Stimulated activated CD4-positive, alpha-beta T cell treated with anti-CD3 and anti-CD28 coated beads, Interleukin-4, amount 100 ng/mL, for 1 hour (primary cell): Measurements from ENCODE around the gene TNRC6C.
A peak's percentile ranks its signal among the peaks of the same experiment; 100 is the strongest.

Source experiments
- DNase-seq: peaks from one replicate; pipeline ENCODE4 v3.0.0-alpha.2; 2020

Gene TNRC6C

GRCh38 chr17:77957857-77958715 lies at the start of gene TNRC6C:
TNRC6C (plus strand) TSS chr17:77958703; CDS start chr17:78004207, 45,504 bp downstream.
- peak; percentile 100 for DNase-seq

GRCh38 chr17:77909236-77909635 lies 49.3 kb upstream of the TNRC6C start:
- no peak for DNase-seq

- DNase-seq: no peak
Measured at GRCh38 chr17:77909816-77910215, 48.7 kb upstream of the TNRC6C start.

- no peak for DNase-seq
Measured at GRCh38 chr17:77914385-77915254, 43.9 kb upstream of the TNRC6C start.

- DNase-seq: no peak
Measured at GRCh38 chr17:77915594-77916021, 42.9 kb upstream of the TNRC6C start.

- DNase-seq: no peak
Measured at GRCh38 chr17:77916264-77916663, 42.2 kb upstream of the TNRC6C start.

- DNase-seq: no peak
Measured at GRCh38 chr17:77916703-77917481, 41.6 kb upstream of the TNRC6C start.

GRCh38 chr17:77919276-77919675 lies 39.2 kb upstream of the TNRC6C start:
- no peak for DNase-seq

GRCh38 chr17:77923135-77923534 lies 35.4 kb upstream of the TNRC6C start:
- DNase-seq: no peak

- no peak for DNase-seq
Measured at GRCh38 chr17:77923776-77924513, 34.6 kb upstream of the TNRC6C start.

- DNase-seq: no peak
Measured at GRCh38 chr17:77924757-77925336, 33.7 kb upstream of the TNRC6C start.

- DNase-seq: no peak
Measured at GRCh38 chr17:77925831-77926543, 32.5 kb upstream of the TNRC6C start.

- no peak for DNase-seq
Measured at GRCh38 chr17:77926981-77927380, 31.5 kb upstream of the TNRC6C start.

GRCh38 chr17:77927777-77928518 lies 30.6 kb upstream of the TNRC6C start:
- DNase-seq: no peak

GRCh38 chr17:77928519-77929179 lies 29.9 kb upstream of the TNRC6C start:
- DNase-seq: no peak

- DNase-seq: no peak
Measured at GRCh38 chr17:77929180-77929564, 29.3 kb upstream of the TNRC6C start.

GRCh38 chr17:77929871-77930436 lies 28.5 kb upstream of the TNRC6C start:
- DNase-seq: no peak

- DNase-seq: no peak
Measured at GRCh38 chr17:77930780-77931768, 27.4 kb upstream of the TNRC6C start.
